Stimulated activated CD4-positive, alpha-beta T cell treated with anti-CD3 and anti-CD28 coated beads, Interleukin-1b, Interleukin-23, amount 100 ng/mL, for 24 hours (primary cell): ENCODE data around the gene KAT6B.

ENCODE experiments used
- DNase-seq, 4 experiments: peaks; one replicate each; pipeline ENCODE4 v3.0.0-alpha.2; 2020; ENCODE audit warnings: low read depth in 4 of 4, low spot score in 1 of 4

Gene KAT6B

GRCh38 chr10:74949034-74949832 is 122.8 kb downstream of the KAT6B start:
- DNase-seq: no peak

- DNase-seq: no peak
Observed at GRCh38 chr10:74949843-74950765, 123.7 kb downstream of the KAT6B start.

- DNase-seq: no peak
Observed at GRCh38 chr10:74953214-74953613, 126.8 kb downstream of the KAT6B start.

- DNase-seq: no peak
Observed at GRCh38 chr10:74955796-74956195, 129.4 kb downstream of the KAT6B start.

GRCh38 chr10:74956555-74957111 is 130.2 kb downstream of the KAT6B start:
- no peak for DNase-seq

GRCh38 chr10:74957285-74957961 is 131.0 kb downstream of the KAT6B start:
- no peak for DNase-seq

GRCh38 chr10:74958316-74958715 is 131.9 kb downstream of the KAT6B start:
- no peak for DNase-seq

- no peak for DNase-seq
Observed at GRCh38 chr10:74960670-74961069, 134.3 kb downstream of the KAT6B start.

- no peak for DNase-seq
Observed at GRCh38 chr10:74962517-74962916, 136.1 kb downstream of the KAT6B start.

- no peak for DNase-seq
Observed at GRCh38 chr10:74963549-74963948, 137.1 kb downstream of the KAT6B start.

- no peak for DNase-seq
Observed at GRCh38 chr10:74967911-74968666, 141.7 kb downstream of the KAT6B start.

- DNase-seq: no peak
Observed at GRCh38 chr10:74968667-74969061, 142.3 kb downstream of the KAT6B start.

- DNase-seq: no peak
Observed at GRCh38 chr10:74969093-74969492, 142.7 kb downstream of the KAT6B start.

GRCh38 chr10:74969530-74969929 is 143.1 kb downstream of the KAT6B start:
- no peak for DNase-seq

- no peak for DNase-seq
Observed at GRCh38 chr10:74973741-74974392, 147.5 kb downstream of the KAT6B start.

GRCh38 chr10:74975758-74976157 is 149.4 kb downstream of the KAT6B start:
- DNase-seq: no peak

- no peak for DNase-seq
Observed at GRCh38 chr10:74976565-74976964, 150.2 kb downstream of the KAT6B start.

GRCh38 chr10:74977072-74977471 is 150.7 kb downstream of the KAT6B start:
- no peak for DNase-seq

- peak in 2 of 4 experiments; percentile 7 for DNase-seq
Observed at GRCh38 chr10:74977913-74978847, 151.8 kb downstream of the KAT6B start.
